Renal pelvis (tissue), 4 donors: ENCODE measurements around the gene PYGM. TPM values are rescaled to one million over a fixed set of nuclear protein-coding genes. Genes with fewer than 3 reads are reported as not detected.

Experiments
- DNase-seq: peaks from one replicate; pipeline ENCODE4 v3.0.0-alpha.2; 2013
- polyA plus RNA-seq, 3 donors: library from polyadenylated mRNA; unstranded; fragments of 120-200 nt; gene quantifications; one replicate each; pipeline ENCODE4 v1.2.1, GENCODE V29; 2013; ENCODE audit not compliant: insufficient read length in 3 of 3

PYGM gene
- polyA plus RNA-seq, 3 donors, result 2.2 to 2.4 (median 2.3) TPM

DNA sequence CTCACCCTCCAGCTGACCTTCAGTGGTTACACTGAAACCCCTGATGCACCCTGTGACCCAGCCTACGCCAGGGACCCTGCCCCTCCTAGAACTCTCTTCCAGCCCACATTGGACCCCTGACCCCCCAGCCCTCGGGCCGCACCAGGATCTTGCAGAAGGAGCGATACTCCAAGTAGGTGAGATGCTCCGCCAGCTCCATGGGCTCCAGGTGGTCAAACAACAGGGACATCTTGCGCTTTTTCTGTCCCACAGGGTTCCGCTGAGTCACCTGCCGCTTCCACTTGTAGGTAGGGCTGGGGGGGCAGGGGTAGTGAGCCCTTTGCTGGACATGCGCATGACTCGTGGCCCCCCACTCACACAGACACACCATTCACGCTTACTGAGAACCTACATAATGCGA is 19.9 kb downstream of the PYGM start:
- no peak for DNase-seq

- DNase-seq, result no peak
These were observed 23.1 kb downstream of the PYGM start for GRCh38 chr11:64736654-64737053.

- no peak for DNase-seq
These were observed 24.0 kb downstream of the PYGM start for GRCh38 chr11:64735725-64736259.

- no peak for DNase-seq
These were observed 24.7 kb downstream of the PYGM start for GRCh38 chr11:64734811-64735724.

- DNase-seq, result no peak
These were observed 28.2 kb downstream of the PYGM start for GRCh38 chr11:64731601-64732000.

DNA sequence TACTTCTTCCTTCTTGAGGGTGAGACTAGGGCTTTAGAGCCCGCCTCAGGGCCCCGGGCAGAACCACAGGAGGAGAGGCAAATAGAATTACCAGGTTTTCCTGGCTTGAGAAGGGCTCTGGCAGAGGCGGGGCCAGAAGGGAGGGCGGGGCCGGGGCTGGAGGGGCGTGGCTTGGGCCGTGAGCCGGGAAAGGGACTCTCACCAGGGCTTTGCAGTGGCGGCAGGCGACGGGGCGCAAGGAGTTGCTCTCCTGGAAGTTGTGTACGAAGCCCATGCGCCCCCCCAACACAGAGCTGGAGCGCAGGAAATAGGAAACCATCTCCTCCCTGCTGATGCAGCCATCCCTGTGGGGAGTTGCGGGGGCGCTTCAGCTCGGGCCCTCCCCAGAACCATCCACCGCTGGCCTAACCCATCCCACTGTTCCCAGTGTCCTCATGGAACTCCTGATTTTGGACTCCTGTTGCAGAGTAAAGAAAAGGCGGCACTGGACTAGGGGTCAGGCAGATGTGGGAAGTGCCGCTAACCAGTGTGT is 29.9 kb downstream of the PYGM start:
- DNase-seq, result no peak

DNA sequence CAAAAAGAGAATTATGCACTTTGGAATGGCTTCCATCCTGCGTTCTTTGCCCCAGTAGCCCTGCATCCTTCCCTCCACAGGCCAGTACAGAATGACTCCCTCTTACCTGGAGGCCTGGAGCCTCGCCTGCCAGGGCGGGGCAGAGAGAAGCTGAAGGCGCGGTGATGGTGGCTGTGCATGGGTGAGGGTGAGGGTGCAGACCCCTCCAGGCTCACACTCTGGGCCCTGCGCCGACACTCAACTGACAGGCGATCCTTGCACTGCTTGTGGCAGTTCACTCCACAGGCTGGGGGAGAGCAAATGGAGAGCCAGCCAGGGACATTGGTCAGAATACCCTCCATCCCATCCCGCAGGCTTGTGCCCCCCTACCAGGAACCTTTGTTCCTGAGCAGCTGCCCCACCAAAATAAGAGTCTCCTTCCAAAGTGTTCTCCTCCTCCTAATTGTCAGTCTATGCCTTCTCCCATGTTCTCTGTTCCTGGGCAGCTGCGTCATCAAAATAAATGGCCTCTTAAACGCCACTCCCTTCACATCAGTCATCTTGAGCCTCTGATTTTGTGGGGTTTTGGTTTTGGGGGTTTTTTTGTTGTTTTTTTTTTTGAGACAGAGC is 30.9 kb downstream of the PYGM start:
- no peak for DNase-seq

- no peak for DNase-seq
These were observed 32.8 kb downstream of the PYGM start for GRCh38 chr11:64726867-64727530.

DNA sequence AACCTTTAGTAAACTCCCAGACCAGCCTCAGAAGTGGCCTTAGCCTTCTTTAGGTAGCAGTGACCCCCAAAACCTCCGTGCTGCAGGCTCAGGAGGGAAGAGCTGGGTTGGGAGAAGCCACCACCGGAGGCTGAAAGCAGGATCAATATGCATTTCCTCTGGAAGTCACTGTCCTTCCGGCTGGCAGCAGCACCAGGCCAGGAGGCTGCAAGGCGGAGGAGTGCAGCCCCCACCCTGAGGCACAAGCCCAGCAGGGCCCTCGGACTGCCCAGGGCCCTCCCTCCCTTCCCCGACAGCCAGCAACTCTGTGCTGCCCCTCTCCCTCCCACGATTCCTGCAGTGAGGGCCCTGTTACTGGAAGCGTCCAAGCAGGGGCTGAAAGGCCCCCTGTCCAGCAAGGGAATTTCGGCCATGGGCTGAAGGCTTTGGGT is 33.5 kb downstream of the PYGM start:
- DNase-seq, result no peak

GRCh38 chr11:64724863-64725532 is 34.8 kb downstream of the PYGM start:
- DNase-seq, result no peak

- DNase-seq, result no peak
These were observed 35.6 kb downstream of the PYGM start for GRCh38 chr11:64723907-64724862.

GRCh38 chr11:64723117-64723906 is 36.5 kb downstream of the PYGM start, which contains the start of gene NRXN2:
Gene NRXN2 (minus strand): TSS chr11:64723197. CDS start chr11:64713699, 9,498 bp downstream.
- peak; percentile 75 for DNase-seq

GRCh38 chr11:64722141-64723065 is 37.4 kb downstream of the PYGM start:
- no peak for DNase-seq

DNA sequence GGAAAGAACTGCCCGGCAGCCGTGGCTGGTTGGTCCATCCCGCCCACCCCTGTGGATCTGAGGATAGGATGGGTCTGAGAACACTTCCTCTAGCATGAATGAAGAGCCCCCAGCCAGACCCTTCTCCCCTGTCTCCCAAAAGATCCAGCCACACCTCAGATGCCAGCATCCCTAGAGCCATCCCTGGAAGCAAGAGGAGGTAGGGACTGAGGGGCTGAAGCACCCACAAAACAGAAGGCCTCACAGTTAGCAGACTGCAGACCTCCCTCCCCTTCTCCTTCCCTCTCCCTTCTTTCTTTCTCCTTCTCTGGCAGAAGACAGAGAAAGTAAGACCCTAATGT is 38.4 kb downstream of the PYGM start:
- DNase-seq, result no peak

- no peak for DNase-seq
These were observed 39.0 kb downstream of the PYGM start for GRCh38 chr11:64720640-64721358.

DNA sequence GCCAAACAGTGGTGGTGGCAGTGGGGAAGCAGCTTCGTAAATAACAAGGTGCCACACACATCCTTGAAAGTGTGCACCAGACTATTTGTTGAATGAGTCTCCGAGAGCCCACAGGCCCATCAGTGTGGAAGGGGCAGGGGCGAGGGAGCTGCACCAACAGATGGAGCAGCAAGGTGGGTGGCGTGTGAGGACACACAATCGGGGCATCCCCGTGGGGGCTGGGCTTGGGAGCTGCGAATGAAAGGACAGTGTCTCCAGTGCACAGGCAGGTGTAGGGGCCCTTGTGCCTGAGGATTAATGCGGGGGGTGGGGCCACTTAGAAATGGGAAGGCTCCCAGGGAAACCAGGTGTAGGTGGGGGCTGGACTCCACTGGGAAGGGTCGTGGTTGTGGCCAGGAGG is 39.6 kb downstream of the PYGM start:
- DNase-seq, result no peak

DNA sequence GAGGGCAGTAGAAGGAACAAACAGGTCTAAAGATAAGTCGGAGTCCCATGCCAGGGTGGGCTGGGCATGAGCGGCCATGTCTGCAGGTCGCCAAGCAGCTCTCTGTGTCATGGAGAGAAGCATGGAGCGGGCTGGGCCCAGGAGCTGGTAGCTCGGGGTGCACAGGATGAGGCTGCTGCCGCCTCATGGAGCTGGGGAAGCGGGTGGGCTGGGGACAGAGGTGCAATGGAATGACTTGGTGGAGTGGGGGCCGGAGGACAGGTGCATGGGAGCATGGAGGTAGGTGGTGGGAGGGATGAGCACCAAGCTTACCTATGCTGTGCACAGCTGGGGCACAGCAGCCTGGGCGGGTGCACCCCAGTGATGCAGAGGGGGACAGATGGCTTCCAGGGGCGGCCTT is 40.4 kb downstream of the PYGM start:
- DNase-seq, result no peak

GRCh38 chr11:64718780-64719124 is 41.0 kb downstream of the PYGM start:
- DNase-seq, result no peak
